ENCODE results near the gene PDCD10. TPM values are rescaled to one million over a fixed set of nuclear protein-coding genes. Genes with fewer than 3 reads are reported as not detected.

The PDCD10 gene
- total and polyA plus RNA-seq, 2 donors (not counting 3 experiments of a cell fraction or from before 2014, with no cell fraction given): 21.3 to 47.8 TPM

GRCh38 chr3:167772992-167773391 is 38.3 kb upstream of the PDCD10 start:
- Histone ChIP-seq H3K36me3 (ENCODE audit: control insufficient read depth in 2 of 2, extremely low read depth in 1 of 2, insufficient read depth in 2 of 2, low read length in 2 of 2) (no peaks in the 10 kb centered on the region), H2AFZ (ENCODE audit: low read depth, low read length) (no peak overlapping the region), H3K27ac (ENCODE audit: insufficient read depth, low read depth, low read length) (no peak overlapping the region), H3K9me1 (replicated peaks; ENCODE audit: control insufficient read depth, extremely low read depth, insufficient read depth, low read length) (no peaks in the 10 kb centered on the region), H3K4me2 (ENCODE audit: insufficient read depth, low read length) (no peak overlapping the region), H3K9ac (replicated peaks; ENCODE audit: extremely low read depth, insufficient read depth, low read length) (no peak overlapping the region), H3K9me3 (replicated peaks; ENCODE audit: control insufficient read depth, insufficient read depth, low read length) (no peaks in the 10 kb centered on the region), H4K20me1 (replicated peaks; ENCODE audit: control insufficient read depth, extremely low read depth, insufficient read depth, low read length) (no peaks in the 10 kb centered on the region), H3K27me3 (ENCODE audit: control insufficient read depth in 2 of 2, insufficient read depth in 2 of 2, low read length in 2 of 2) (no peaks in the 10 kb centered on the region), H3K4me1 (ENCODE audit: control insufficient read depth, extremely low read depth, insufficient read depth, low read length) (no peaks in the 10 kb centered on the region), H3K79me2 (ENCODE audit: control insufficient read depth, insufficient read depth, low read length) (no peaks in the 10 kb centered on the region), H3K4me3 (replicated peaks in 1 of 3; ENCODE audit: insufficient read depth in 1 of 3, low read depth in 1 of 3, low read length in 3 of 3) (no peak overlapping the region)
- no TSS peak for BruUV-seq (replicated peaks)
- ChIA-PET POLR2A (no interaction called here), CTCF (no interaction called here)
- DNase-seq (ENCODE audit: low read depth, low spot score): no peak
- no peak for FAIRE-seq
- intact Hi-C loops (cut with micrococcal nuclease) (no loop called here), dilution Hi-C loops (cut with MboI; ENCODE audit: extremely low pct_ligation_motif_present, low sequenced_read_pairs) (no loop called here)
- TF ChIP-seq MYC (IDR thresholded peaks at IDR 0.05; ENCODE audit: low read depth, low read length) (no peak), MAX (IDR thresholded peaks at IDR 0.05; ENCODE audit: insufficient read depth, insufficient read length) (no peak), EZH2 (IDR thresholded peaks at IDR 0.05; ENCODE audit: borderline replicate concordance, low read depth, low read length, severe bottlenecking) (no peak), POLR2AphosphoS5 (IDR thresholded peaks at IDR 0.05; ENCODE audit: insufficient read depth, low read depth, low read length) (no peak), POLR2A (IDR thresholded peaks at IDR 0.05; ENCODE audit: low read depth, low read length) (no peak), FOS (IDR thresholded peaks at IDR 0.05; ENCODE audit: borderline replicate concordance, insufficient read depth, low read length) (no peak), GATA2 (IDR thresholded peaks at IDR 0.05; ENCODE audit: insufficient read depth, insufficient read length, low read depth, low read length) (no peak), JUN (IDR thresholded peaks at IDR 0.05; ENCODE audit: borderline replicate concordance, insufficient read depth, insufficient read length, low read depth) (no peak)
- TF ChIP-seq, protein P1, sequence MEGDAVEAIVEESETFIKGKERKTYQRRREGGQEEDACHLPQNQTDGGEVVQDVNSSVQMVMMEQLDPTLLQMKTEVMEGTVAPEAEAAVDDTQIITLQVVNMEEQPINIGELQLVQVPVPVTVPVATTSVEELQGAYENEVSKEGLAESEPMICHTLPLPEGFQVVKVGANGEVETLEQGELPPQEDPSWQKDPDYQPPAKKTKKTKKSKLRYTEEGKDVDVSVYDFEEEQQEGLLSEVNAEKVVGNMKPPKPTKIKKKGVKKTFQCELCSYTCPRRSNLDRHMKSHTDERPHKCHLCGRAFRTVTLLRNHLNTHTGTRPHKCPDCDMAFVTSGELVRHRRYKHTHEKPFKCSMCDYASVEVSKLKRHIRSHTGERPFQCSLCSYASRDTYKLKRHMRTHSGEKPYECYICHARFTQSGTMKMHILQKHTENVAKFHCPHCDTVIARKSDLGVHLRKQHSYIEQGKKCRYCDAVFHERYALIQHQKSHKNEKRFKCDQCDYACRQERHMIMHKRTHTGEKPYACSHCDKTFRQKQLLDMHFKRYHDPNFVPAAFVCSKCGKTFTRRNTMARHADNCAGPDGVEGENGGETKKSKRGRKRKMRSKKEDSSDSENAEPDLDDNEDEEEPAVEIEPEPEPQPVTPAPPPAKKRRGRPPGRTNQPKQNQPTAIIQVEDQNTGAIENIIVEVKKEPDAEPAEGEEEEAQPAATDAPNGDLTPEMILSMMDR (IDR thresholded peaks at IDR 0.05; ENCODE audit: extremely low read depth in 1 of 2, insufficient read depth in 1 of 2, low read depth in 1 of 2, low read length in 2 of 2): no peak

All from endothelial cell of umbilical vein (primary cell).